CD1c-positive myeloid dendritic cell (primary cell): ENCODE measurements around the gene E2F3.
"Not testable (repeated sequence)": the region's sequence is repeated elsewhere in the genome, so short reads cannot be mapped to it uniquely, and the experiment has no call there.

Experiments used
- DNase-seq: peaks from one replicate; pipeline ENCODE4 v3.0.0-alpha.2; 2016; ENCODE audit errors: extremely low spot score

Gene E2F3

GRCh38 chr6:20433929-20434328, 32.2 kb downstream of the E2F3 start:
- no peak for DNase-seq

GRCh38 chr6:20434766-20435165, 33.1 kb downstream of the E2F3 start:
- DNase-seq, result no peak

- no peak for DNase-seq
Observed at GRCh38 chr6:20436719-20437118, 35.0 kb downstream of the E2F3 start.

GRCh38 chr6:20437639-20438038, 36.0 kb downstream of the E2F3 start:
- DNase-seq, result no peak

GRCh38 chr6:20438462-20439070, 36.9 kb downstream of the E2F3 start:
- DNase-seq, result no peak

GRCh38 chr6:20439558-20439957, 37.9 kb downstream of the E2F3 start:
- DNase-seq, result no peak

- no peak for DNase-seq
Observed at GRCh38 chr6:20440296-20440695, 38.6 kb downstream of the E2F3 start.

- DNase-seq, result no peak
Observed at GRCh38 chr6:20441236-20441635, 39.6 kb downstream of the E2F3 start.

GRCh38 chr6:20441921-20442320, 40.2 kb downstream of the E2F3 start:
- DNase-seq, result no peak

GRCh38 chr6:20444786-20445271, 43.1 kb downstream of the E2F3 start:
- peak; percentile 36 for DNase-seq

GRCh38 chr6:20447157-20447556, 45.5 kb downstream of the E2F3 start:
- no peak for DNase-seq

GRCh38 chr6:20447581-20448132, 46.0 kb downstream of the E2F3 start:
- no peak for DNase-seq

GRCh38 chr6:20448828-20449227, 47.1 kb downstream of the E2F3 start:
- no peak for DNase-seq

- no peak for DNase-seq
Observed at GRCh38 chr6:20454204-20454824, 52.6 kb downstream of the E2F3 start.

- DNase-seq, result no peak
Observed at GRCh38 chr6:20455251-20455940, 53.7 kb downstream of the E2F3 start.

- DNase-seq, result no peak
Observed at GRCh38 chr6:20458027-20458894, 56.6 kb downstream of the E2F3 start.

GRCh38 chr6:20459682-20460081, 58.0 kb downstream of the E2F3 start:
- no peak for DNase-seq

- no peak for DNase-seq
Observed at GRCh38 chr6:20461576-20461975, 59.9 kb downstream of the E2F3 start.

- peak; percentile 32 for DNase-seq
Observed at GRCh38 chr6:20463396-20463795, 61.7 kb downstream of the E2F3 start.

GRCh38 chr6:20464041-20464440, 62.4 kb downstream of the E2F3 start:
- no peak for DNase-seq

- DNase-seq, result no peak
Observed at GRCh38 chr6:20464847-20465246, 63.2 kb downstream of the E2F3 start.

- not testable (repeated sequence) for DNase-seq
Observed at GRCh38 chr6:20465616-20466015, 63.9 kb downstream of the E2F3 start.
